OCI-LY1 (cell line): ENCODE results near the gene HLA-DQA1.

Experiments
- CTCF ChIP-seq: fragments of 200-600 bp; sonication (generic), shearing (Covaris generic); IDR thresholded peaks from 2 replicates; pipeline ENCODE4 v1.5.1; 2017; ENCODE audit warnings: mild to moderate bottlenecking, antibody characterized with exemption, low read length, moderate library complexity, mixed read lengths
- EZH2 ChIP-seq: fragments of 200-600 bp; sonication (generic), shearing (Covaris generic); IDR thresholded peaks from 2 replicates; pipeline ENCODE4 v1.8.0; 2017; ENCODE audit warnings: borderline replicate concordance, mixed run types, mild to moderate bottlenecking, antibody characterized with exemption, low read length, moderate library complexity, mixed read lengths

- TF ChIP-seq CTCF (no peak), EZH2 (no peak)
Measured at GRCh38 chr6:32662836-32663235, 25.6 kb downstream of the HLA-DQA1 start.
